ENCODE measurements around the gene LRRC47. TPM values are rescaled to one million over a fixed set of nuclear protein-coding genes. Genes with fewer than 3 reads are reported as not detected.

Gene LRRC47
- total RNA-seq, 4 donors from 2014 or later = 21.6 to 33.5 (median 30.9) TPM

DNA sequence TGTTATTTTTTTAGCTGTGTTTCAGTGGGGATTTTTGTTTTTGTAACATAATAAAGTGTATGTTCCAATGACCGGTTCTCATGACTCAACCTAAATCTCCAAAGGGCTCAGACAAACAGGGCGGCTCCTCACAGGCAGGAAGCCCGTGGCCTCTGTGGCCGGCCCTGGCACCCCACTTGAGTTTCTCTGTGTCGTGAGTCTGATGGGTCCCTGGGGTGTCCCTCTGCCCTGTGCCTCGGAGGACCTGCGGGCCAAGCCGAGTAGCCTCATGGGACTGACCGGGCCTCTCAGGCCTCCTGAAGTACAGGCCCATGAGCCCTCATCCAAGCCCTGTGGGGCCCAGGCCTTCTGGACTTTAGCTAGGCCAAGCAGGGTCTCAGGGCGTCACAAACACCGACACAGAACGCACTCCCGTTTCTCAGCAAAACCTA, 60.2 kb downstream of the LRRC47 start:
- no peak for DNase-seq (ENCODE audit: low spot score)

DNA sequence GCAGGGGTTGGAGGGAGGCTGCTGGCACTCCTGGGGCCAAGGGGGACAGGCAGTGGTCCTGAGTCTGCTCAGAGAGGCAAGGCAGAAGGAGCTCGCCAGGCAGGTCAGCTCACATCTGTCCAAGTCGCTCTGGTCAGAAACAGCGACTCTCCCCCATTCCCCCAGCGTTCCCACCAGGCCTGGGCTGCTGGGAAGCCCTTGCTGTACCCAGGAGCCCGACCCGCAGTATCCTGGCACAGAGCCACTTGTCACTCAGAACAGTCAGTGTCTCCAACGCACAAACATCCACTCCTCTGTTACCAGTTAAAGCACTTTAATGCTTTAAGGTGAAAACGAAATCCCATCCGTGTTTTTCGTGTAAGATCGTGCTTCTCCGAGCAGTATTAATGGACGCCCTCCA, 60.6 kb downstream of the LRRC47 start:
- DNase-seq (ENCODE audit: low spot score) = no peak
- no peak for ATAC-seq (ENCODE audit: low FRiP score)
- TF ChIP-seq, protein P1, sequence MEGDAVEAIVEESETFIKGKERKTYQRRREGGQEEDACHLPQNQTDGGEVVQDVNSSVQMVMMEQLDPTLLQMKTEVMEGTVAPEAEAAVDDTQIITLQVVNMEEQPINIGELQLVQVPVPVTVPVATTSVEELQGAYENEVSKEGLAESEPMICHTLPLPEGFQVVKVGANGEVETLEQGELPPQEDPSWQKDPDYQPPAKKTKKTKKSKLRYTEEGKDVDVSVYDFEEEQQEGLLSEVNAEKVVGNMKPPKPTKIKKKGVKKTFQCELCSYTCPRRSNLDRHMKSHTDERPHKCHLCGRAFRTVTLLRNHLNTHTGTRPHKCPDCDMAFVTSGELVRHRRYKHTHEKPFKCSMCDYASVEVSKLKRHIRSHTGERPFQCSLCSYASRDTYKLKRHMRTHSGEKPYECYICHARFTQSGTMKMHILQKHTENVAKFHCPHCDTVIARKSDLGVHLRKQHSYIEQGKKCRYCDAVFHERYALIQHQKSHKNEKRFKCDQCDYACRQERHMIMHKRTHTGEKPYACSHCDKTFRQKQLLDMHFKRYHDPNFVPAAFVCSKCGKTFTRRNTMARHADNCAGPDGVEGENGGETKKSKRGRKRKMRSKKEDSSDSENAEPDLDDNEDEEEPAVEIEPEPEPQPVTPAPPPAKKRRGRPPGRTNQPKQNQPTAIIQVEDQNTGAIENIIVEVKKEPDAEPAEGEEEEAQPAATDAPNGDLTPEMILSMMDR (IDR thresholded peaks at IDR 0.05) = no peak

More for the DNA sequence above, 60.2 kb downstream of the LRRC47 start:
- TF ChIP-seq, protein P1 (IDR thresholded peaks at IDR 0.05) = no peak
- ATAC-seq (ENCODE audit: low FRiP score) = no peak

DNA sequence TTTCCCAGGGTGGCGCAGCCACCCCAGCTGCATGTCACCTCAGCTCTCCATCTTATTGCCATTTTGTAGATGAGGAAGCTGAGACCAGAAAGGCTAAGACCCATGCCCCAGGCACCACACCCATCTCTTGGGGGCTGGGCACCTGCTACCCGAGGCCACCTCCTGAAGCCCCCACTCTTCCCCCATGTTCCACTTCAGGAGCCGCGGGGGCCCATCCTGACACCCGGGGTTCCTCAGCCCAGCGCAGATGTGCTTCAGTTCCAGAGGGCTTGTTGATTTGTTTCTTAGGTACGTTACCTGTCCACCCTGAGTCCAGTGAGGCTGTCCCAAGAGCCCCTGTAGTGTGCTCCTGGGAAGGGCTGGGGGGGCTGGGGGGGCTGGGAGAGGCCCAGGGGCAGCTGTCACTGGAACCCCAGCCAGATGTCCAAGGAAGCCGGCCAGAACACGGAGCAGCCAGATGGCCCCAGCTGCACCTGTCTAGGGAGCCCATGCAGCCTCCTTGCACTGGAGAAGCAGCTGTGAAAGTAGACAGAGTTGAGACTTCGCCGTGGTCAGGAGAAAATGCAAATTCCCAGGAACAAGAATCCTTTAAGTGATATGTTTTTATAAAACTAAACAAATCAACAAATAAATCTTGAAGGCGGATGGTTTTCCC, 61.1 kb downstream of the LRRC47 start:
- TF ChIP-seq, protein P1 (IDR thresholded peaks at IDR 0.05) = no peak
- ATAC-seq (ENCODE audit: low FRiP score) = no peak
- DNase-seq (ENCODE audit: low spot score) = no peak

DNA sequence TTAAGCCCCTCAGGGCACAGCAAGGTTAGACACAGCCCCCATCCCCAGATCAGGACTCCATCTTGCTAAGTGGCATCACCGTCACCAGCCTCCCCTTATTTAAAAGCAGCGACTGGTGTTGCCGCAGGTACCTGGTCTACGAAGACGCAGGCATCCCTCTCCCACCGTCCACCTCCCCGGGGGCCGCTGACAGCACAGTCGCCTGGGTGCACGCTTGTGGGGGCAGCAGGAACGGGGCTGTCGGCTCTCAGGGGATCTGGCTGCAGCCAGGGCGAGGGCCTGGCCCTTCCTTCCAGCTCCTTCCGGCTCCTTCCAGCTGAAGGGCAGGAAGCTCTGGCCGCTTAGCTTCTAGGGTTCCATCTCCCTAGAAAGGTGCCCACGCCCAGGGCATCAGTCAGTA, 61.7 kb downstream of the LRRC47 start:
- TF ChIP-seq, protein P1 (IDR thresholded peaks at IDR 0.05) = no peak
- ATAC-seq (ENCODE audit: low FRiP score) = no peak
- DNase-seq (ENCODE audit: low spot score) = no peak

DNA sequence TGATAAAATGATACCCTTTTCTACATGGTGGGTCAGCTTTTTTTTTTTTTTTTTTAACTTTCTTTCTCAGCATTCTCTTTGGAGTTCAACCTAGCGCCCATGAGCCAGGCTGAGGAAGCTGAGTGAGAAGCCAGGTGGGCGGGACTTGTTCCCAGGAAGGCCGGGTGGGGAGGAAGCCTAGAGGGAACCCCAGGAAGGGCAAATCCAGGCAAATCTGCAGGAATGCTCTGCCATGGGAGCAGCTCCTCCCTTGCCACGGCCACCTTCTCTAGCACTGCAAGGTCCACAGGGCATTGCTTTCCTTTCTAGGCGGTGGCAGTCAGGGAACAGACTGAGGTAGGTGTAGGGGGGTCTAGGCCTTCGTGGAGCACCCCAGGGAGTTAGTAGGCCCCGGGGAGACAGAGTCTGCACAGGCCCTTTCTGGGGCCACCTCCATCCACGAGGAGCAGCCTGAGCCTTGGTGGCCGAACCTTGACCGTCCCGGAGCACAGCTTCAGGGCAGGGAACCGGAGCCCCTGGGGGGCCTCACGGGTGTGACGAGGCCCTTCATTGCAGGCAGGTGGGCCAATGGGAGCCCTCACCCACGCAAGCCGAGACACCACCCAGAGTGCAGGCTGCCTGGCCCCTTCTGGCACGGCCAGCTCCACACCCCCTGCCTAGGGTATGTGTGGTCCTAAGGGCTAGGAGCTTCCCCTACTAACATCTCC, 62.3 kb downstream of the LRRC47 start:
- ATAC-seq (ENCODE audit: low FRiP score) (no peak), DNase-seq (ENCODE audit: low spot score) (no peak)
- TF ChIP-seq, protein P1 (IDR thresholded peaks at IDR 0.05) = no peak

DNA sequence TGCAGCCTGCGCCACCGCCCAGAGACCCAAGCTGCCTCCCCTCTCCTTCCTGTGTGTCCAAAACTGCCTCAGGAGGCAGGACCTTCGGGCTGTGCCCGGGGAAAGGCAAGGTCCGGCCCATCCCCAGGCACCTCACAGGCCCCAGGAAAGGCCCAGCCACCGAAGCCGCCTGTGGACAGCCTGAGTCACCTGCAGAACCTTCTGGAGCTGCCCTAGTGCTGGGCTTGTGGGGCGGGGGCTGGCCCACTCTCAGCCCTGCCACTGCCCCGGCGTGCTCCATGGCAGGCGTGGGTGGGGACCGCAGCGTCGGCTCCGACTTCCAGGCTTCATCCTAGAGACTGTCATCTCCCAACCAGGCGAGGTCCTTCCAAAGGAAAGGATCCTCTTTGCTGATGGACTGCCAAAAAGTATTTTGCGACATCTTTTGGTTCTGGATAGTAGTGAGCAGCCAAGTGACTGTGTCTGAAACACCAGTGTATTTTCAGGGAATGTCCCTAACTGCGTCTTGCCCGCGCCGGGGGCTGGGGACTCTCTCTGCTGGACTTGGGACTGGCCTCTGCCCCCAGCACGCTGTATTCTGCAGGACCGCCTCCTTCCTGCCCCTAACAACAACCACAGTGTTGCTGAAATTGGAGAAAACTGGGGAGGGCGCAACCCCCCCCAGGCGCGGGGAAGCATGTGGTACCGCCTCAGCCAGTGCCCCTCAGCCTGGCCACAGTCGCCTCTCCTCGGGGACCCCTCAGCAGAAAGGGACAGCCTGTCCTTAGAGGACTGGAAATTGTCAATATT, 63.0 kb downstream of the LRRC47 start:
- ATAC-seq (ENCODE audit: low FRiP score) (no peak), DNase-seq (ENCODE audit: low spot score) (no peak)
- TF ChIP-seq, protein P1 (IDR thresholded peaks at IDR 0.05) = no peak
